ENCODE data around the gene EIF5. TPM values are rescaled to one million over a fixed set of nuclear protein-coding genes. Genes with fewer than 3 reads are reported as not detected.

The EIF5 gene
- total and polyA plus RNA-seq, 5 donors, result 77.4 to 275 (median 247) TPM

DNA sequence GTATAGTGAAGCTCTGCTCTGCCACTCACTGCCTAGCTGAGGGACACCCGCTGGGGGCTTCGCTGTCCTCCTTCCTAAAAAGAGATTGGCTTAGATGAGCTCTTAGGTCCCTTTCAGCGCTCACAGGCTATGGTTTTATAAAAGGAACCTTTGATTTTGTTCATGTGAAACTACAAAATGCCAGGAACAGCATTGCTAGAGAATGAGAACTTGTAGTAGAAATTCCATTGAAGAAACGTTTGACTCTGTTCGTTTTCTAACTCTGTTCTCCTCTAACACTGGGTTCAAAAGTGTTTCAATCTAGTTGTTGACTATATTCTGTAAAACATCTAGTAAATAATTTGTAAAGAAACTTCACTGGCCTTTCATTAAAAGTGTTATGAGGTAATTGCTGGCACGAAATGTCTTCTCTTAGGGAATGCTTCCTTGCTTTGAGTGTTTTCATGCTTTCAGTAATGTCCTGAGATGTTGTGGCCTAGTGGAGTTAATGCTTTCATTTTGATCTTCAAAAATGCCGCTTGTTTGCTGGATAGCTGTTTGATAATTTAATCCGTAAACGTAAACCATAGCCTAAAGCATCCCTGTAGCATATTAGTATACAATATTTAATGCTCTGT is 52.8 kb downstream of the EIF5 start:
- DNase-seq (no peak), ATAC-seq (no peak)
- Histone ChIP-seq H3K4me1 (ENCODE audit: control insufficient read depth, insufficient read depth, low read length) (peaks cover 1% of the 10 kb centered on the region), H3K9me3 (ENCODE audit: control insufficient read depth, low read length) (no peaks in the 10 kb centered on the region), H3K27me3 (ENCODE audit: control insufficient read depth, insufficient read depth) (no peaks in the 10 kb centered on the region), H3K27ac (ENCODE audit: low read length) (no peak overlapping the region), H3K4me3 (ENCODE audit: low read length) (peak overlapping the region; percentile 82)
- intact Hi-C loops (cut with DNase I), result no loop called here
- WGBS, result 8% methylated on average over 9 of the region's 9 CpGs

DNA sequence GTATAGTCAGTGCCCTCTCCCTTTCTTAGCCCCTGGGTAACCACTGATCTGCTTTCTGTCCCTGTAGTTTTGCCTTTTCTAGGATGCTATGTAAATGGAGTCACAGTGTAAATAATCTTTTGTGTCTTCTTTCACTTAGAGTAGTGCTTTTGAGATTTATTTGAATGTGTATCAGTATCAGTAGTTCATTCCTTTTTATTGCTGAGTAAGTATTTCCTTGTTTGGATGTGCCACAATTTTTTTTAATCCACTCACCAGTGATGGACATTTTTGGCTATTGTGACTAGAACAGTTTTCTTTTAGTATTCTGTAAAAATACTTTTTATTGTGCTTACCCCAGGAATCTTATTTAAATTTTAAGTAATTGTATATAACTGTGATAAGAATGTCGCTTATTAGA is 54.6 kb downstream of the EIF5 start:
- peaks cover 5% of the 10 kb centered on the region for H3K4me1 ChIP-seq (ENCODE audit: control insufficient read depth, insufficient read depth, low read length)
- no peak overlapping the region for H3K27ac ChIP-seq (ENCODE audit: low read length)
- intact Hi-C loops (cut with DNase I), result no loop called here
- ATAC-seq (no peak), DNase-seq (no peak)
- 100% methylated on average over 1 of the region's 1 CpG for WGBS
- H3K9me3 ChIP-seq (ENCODE audit: control insufficient read depth, low read length), result no peaks in the 10 kb centered on the region
- no peaks in the 10 kb centered on the region for H3K27me3 ChIP-seq (ENCODE audit: control insufficient read depth, insufficient read depth)
- no peak overlapping the region for H3K4me3 ChIP-seq (ENCODE audit: low read length)

DNA sequence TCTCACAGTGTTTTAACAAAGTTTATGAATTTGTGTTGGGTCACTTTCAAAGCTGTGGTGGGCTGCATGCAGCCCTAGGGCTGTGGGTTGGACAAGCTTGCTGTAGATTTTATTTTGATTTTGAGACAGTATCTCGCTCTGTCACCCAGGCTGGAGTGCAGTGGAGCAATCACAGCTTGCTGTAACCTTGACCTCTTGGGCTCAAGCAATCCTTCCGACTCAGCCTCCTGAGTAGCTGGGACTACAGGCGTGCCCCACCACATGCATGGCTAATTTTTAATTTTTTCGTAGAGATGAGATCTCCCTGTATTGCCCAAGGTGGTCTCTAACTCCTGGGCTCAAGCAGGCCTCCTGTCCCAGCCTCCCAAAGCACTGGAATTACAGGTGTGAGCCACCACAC is 56.6 kb downstream of the EIF5 start:
- DNase-seq (no peak), ATAC-seq (no peak)
- peak overlapping the region; percentile 26 for H3K27ac ChIP-seq (ENCODE audit: low read length)
- intact Hi-C loops (cut with DNase I), result loop anchor here in 3 of 4 donors (10.0 kb wide), 3 partner anchors 54 to 676 kb away; no protein-coding TSS in a partner anchor
- no peaks in the 10 kb centered on the region for H3K9me3 ChIP-seq (ENCODE audit: control insufficient read depth, low read length)
- H3K4me1 ChIP-seq (ENCODE audit: control insufficient read depth, insufficient read depth, low read length), result peaks cover 10% of the 10 kb centered on the region
- H3K4me3 ChIP-seq (ENCODE audit: low read length), result no peak overlapping the region
- H3K27me3 ChIP-seq (ENCODE audit: control insufficient read depth, insufficient read depth), result no peaks in the 10 kb centered on the region
- 81% methylated on average over 4 of the region's 4 CpGs for WGBS

DNA sequence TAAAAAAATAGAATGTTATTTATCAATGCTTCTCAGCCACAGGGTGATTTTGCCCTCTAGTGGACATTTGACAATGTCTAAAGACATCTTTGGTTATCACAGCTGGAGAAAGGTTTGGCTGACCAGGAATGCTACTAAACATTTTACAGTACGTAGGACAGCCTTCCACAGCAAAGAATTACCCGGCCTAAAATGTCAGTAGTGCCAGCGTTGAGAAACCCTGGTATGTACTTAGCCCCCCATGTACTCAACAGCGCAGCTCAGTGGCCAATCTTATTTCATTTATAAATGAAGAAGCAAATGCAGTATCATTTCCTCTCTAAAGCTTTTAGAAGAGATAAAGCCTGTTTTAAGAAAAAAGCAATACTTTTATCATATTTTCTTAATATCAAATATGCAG is 57.0 kb downstream of the EIF5 start:
- DNase-seq (no peak), ATAC-seq (peak in 1 of 2 donors; percentile 31)
- Histone ChIP-seq H3K27ac (ENCODE audit: low read length) (peak overlapping the region; percentile 13), H3K4me1 (ENCODE audit: control insufficient read depth, insufficient read depth, low read length) (peaks cover 12% of the 10 kb centered on the region), H3K4me3 (ENCODE audit: low read length) (no peak overlapping the region), H3K9me3 (ENCODE audit: control insufficient read depth, low read length) (no peaks in the 10 kb centered on the region), H3K27me3 (ENCODE audit: control insufficient read depth, insufficient read depth) (no peaks in the 10 kb centered on the region)
- intact Hi-C loops (cut with DNase I), result loop anchor here in 3 of 4 donors (10.0 kb wide), 3 partner anchors 54 to 676 kb away; no protein-coding TSS in a partner anchor
- 12% methylated on average over 4 of the region's 4 CpGs for WGBS

DNA sequence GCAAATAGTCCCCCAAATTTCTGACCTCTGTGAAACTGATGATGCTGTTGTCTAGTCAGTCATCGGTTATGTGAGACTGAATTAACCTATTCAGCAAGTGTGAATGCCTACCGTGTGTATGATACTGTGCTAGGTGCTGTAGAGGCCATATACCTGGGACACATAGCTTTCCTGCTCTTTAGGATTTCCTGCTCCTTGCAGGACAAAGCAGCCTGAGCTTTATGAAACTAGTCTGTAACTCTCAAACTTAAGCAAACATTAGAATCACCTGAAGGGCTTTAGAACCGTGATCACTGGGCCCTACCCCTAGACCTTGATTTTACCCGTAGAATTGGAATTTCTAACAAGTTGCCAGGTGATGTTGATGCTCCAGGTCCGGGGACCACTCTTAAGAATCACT is 58.1 kb downstream of the EIF5 start:
- peaks cover 15% of the 10 kb centered on the region for H3K4me1 ChIP-seq (ENCODE audit: control insufficient read depth, insufficient read depth, low read length)
- peak overlapping the region; percentile 2 for H3K27ac ChIP-seq (ENCODE audit: low read length)
- intact Hi-C loops (cut with DNase I), result loop anchor here in 3 of 4 donors (10.0 kb wide), 3 partner anchors 53 to 677 kb away; no protein-coding TSS in a partner anchor
- DNase-seq (no peak), ATAC-seq (no peak)
- WGBS, result 78% methylated on average over 5 of the region's 5 CpGs
- no peaks in the 10 kb centered on the region for H3K9me3 ChIP-seq (ENCODE audit: control insufficient read depth, low read length)
- no peaks in the 10 kb centered on the region for H3K27me3 ChIP-seq (ENCODE audit: control insufficient read depth, insufficient read depth)
- no peak overlapping the region for H3K4me3 ChIP-seq (ENCODE audit: low read length)

DNA sequence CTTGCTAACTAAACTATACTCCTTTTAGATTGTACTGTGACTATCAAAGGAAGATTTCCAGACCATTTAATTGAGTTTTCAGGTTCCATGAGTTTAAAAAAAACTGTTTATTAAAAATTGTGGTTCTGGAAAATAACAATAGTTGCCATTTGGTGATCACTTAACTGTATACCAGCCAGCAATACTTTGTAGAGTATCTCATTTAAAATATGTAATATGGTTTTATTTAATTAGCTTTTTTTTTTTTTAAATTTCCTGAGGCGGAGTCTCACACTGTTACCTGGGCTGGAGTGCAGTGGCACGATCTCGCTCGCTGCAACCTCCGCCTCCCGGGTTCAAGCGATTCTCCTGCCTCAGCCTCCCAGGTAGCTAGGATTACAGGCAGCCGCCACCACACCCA is 58.5 kb downstream of the EIF5 start:
- H3K27me3 ChIP-seq (ENCODE audit: control insufficient read depth, insufficient read depth), result no peaks in the 10 kb centered on the region
- intact Hi-C loops (cut with DNase I), result loop anchor here in 3 of 4 donors (10.0 kb wide), 3 partner anchors 52 to 678 kb away; no protein-coding TSS in a partner anchor
- no peaks in the 10 kb centered on the region for H3K9me3 ChIP-seq (ENCODE audit: control insufficient read depth, low read length)
- DNase-seq (no peak), ATAC-seq (no peak)
- H3K27ac ChIP-seq (ENCODE audit: low read length), result no peak overlapping the region
- H3K4me3 ChIP-seq (ENCODE audit: low read length), result no peak overlapping the region
- 96% methylated on average over 8 of the region's 8 CpGs for WGBS
- peaks cover 15% of the 10 kb centered on the region for H3K4me1 ChIP-seq (ENCODE audit: control insufficient read depth, insufficient read depth, low read length)

DNA sequence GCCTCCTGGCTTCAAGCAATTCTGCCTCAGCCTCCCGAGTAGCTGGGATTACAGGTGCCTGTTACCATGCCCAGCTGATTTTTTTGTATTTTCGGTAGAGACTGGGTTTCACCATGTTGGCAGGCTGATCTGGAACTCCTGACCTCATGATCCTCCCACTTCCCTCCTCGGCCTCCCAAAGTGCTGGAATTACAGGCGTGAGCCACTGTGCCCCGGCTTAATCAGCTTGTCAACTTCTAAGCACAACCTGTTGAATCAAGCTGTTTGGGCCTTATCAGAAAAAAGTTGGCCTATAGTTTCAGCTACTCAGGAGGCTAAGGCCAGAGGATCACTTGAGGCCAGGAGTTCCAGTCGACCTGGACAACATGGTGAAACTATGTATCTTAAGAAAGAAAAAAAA is 59.0 kb downstream of the EIF5 start:
- no peaks in the 10 kb centered on the region for H3K9me3 ChIP-seq (ENCODE audit: control insufficient read depth, low read length)
- ATAC-seq (peak; percentile 45 to 64), DNase-seq (no peak)
- no peak overlapping the region for H3K4me3 ChIP-seq (ENCODE audit: low read length)
- peak overlapping the region; percentile 71 for H3K27ac ChIP-seq (ENCODE audit: low read length)
- H3K27me3 ChIP-seq (ENCODE audit: control insufficient read depth, insufficient read depth), result no peaks in the 10 kb centered on the region
- intact Hi-C loops (cut with DNase I), result loop anchor here in 3 of 4 donors (10.0 kb wide), 3 partner anchors 52 to 678 kb away; no protein-coding TSS in a partner anchor
- 40% methylated on average over 6 of the region's 6 CpGs for WGBS
- peaks cover 17% of the 10 kb centered on the region for H3K4me1 ChIP-seq (ENCODE audit: control insufficient read depth, insufficient read depth, low read length)

DNA sequence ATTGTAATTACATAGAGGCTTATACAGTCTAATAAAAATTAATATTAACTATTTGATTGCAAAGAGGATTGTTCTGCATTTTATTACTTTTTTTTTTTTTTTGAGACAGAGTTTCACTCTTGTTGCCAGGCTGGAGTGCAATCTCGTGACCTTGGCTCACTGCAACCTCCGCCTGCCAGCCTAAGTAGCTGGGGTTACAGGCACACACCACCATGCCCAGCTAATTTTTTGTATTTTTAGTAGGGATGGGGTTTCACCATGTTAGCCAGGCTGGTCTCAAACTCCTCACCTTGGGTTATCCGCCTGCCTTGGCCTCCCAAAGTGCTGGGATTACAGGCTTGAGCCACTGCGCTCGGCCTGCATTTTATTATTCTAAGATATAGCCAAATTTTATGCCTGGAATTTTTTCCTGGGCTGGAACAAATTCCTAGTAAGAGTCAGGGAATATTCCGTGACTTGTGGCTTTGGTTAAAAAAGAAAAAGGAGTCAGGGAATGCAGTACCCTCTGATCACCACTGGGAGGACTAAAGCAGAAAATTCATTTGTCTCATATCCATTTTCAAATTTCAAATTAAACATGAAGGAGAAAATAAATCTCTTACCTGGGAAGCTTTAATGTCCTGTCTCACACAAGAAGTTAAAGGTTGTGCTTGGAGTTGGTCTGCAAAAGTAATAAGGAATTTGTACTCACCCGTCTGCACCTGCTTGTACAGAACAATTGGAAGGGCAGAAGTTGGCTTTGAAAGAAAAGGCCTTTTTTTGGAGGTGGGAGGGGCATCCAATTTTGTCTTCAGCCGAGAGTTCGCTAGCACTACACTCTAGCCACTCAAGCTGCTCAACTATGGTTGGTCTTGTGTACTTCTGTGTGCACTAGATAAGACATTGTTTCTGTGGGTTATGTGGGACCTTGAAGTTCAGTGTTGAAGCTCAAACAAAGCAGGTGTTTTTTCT is 59.9 kb downstream of the EIF5 start:
- Histone ChIP-seq H3K27ac (ENCODE audit: low read length) (peak overlapping the region; percentile 68), H3K4me3 (ENCODE audit: low read length) (no peak overlapping the region), H3K9me3 (ENCODE audit: control insufficient read depth, low read length) (no peaks in the 10 kb centered on the region), H3K4me1 (ENCODE audit: control insufficient read depth, insufficient read depth, low read length) (peaks cover 16% of the 10 kb centered on the region), H3K27me3 (ENCODE audit: control insufficient read depth, insufficient read depth) (no peaks in the 10 kb centered on the region)
- intact Hi-C loops (cut with DNase I), result loop anchor here in 3 of 4 donors (10.0 kb wide), 3 partner anchors 51 to 679 kb away; no protein-coding TSS in a partner anchor
- DNase-seq (peak in 1 of 3 donors; percentile 59), ATAC-seq (peak; percentile 15 to 38)
- 36% methylated on average over 9 of the region's 9 CpGs for WGBS

Other genes starting within 250 kb of the EIF5 start
- 1 to 10 TPM in 3 of 4 donors, under 1 TPM in 1; 0.63 to 2.5 (median 1.1) TPM for gene EXOC3L4, start 239.5 kb upstream of the EIF5 start, total RNA-seq
- 1.4 TPM for gene EXOC3L4, start 239.5 kb upstream of the EIF5 start, polyA plus RNA-seq
- gene TNFAIP2, start 210.8 kb upstream of the EIF5 start, total RNA-seq, result 10 to 100 TPM; 41.5 to 51.3 (median 49.4) TPM
- gene TNFAIP2, start 210.8 kb upstream of the EIF5 start, polyA plus RNA-seq, result 46.7 TPM
- gene MARK3, start 51.2 kb downstream of the EIF5 start, total RNA-seq, result 100 to 1,000 TPM in 1 of 4 donors, 10 to 100 TPM in 3; 85.6 to 105 (median 96.0) TPM
- gene MARK3, start 51.2 kb downstream of the EIF5 start, polyA plus RNA-seq, result 79.4 TPM
- gene CKB, start 188.6 kb downstream of the EIF5 start, total RNA-seq, result 100 to 1,000 TPM; 478 to 697 (median 542) TPM
- 843 TPM for gene CKB, start 188.6 kb downstream of the EIF5 start, polyA plus RNA-seq
- 1 to 10 TPM; 4.8 to 6.9 (median 6.5) TPM for gene TRMT61A, start 195.0 kb downstream of the EIF5 start, total RNA-seq
- gene TRMT61A, start 195.0 kb downstream of the EIF5 start, polyA plus RNA-seq, result 6.2 TPM
- 10 to 100 TPM; 18.9 to 23.6 (median 19.5) TPM for gene BAG5, start 228.4 kb downstream of the EIF5 start, total RNA-seq
- gene BAG5, start 228.4 kb downstream of the EIF5 start, polyA plus RNA-seq, result 7.7 TPM
- gene COA8, start 228.7 kb downstream of the EIF5 start, total RNA-seq, result 10 to 100 TPM; 33.8 to 43.5 (median 41.7) TPM
- gene COA8, start 228.7 kb downstream of the EIF5 start, polyA plus RNA-seq, result 60.8 TPM

Measured in right cardiac atrium (tissue), 5 donors.